ENCODE data around the gene SLC40A1.

Gene SLC40A1

GRCh38 chr2:189561371-189562038, 19.1 kb downstream of the SLC40A1 start:
- no peak for DNase-seq

GRCh38 chr2:189560273-189560586, 20.4 kb downstream of the SLC40A1 start:
- DNase-seq = no peak

GRCh38 chr2:189559579-189560272, 20.9 kb downstream of the SLC40A1 start:
- no peak for DNase-seq

GRCh38 chr2:189558516-189559272, 21.9 kb downstream of the SLC40A1 start:
- no peak for DNase-seq

GRCh38 chr2:189557373-189557772, 23.2 kb downstream of the SLC40A1 start:
- DNase-seq = no peak

GRCh38 chr2:189556526-189556925, 24.1 kb downstream of the SLC40A1 start:
- DNase-seq = no peak

- no peak for DNase-seq
Measured at GRCh38 chr2:189555232-189555631, 25.4 kb downstream of the SLC40A1 start.

- no peak for DNase-seq
Measured at GRCh38 chr2:189553504-189554088, 27.0 kb downstream of the SLC40A1 start.

- no peak for DNase-seq
Measured at GRCh38 chr2:189552991-189553404, 27.6 kb downstream of the SLC40A1 start.

GRCh38 chr2:189552334-189552990, 28.1 kb downstream of the SLC40A1 start:
- no peak for DNase-seq

- DNase-seq = no peak
Measured at GRCh38 chr2:189551808-189552207, 28.8 kb downstream of the SLC40A1 start.

- no peak for DNase-seq
Measured at GRCh38 chr2:189549449-189549832, 31.1 kb downstream of the SLC40A1 start.

GRCh38 chr2:189548666-189549448, 31.7 kb downstream of the SLC40A1 start:
- no peak for DNase-seq

- no peak for DNase-seq
Measured at GRCh38 chr2:189545418-189545817, 35.2 kb downstream of the SLC40A1 start.

- DNase-seq = no peak
Measured at GRCh38 chr2:189544318-189545042, 36.1 kb downstream of the SLC40A1 start.

GRCh38 chr2:189543367-189543766, 37.2 kb downstream of the SLC40A1 start:
- no peak for DNase-seq

GRCh38 chr2:189542145-189542882, 38.3 kb downstream of the SLC40A1 start:
- DNase-seq = no peak

GRCh38 chr2:189541591-189541990, 39.0 kb downstream of the SLC40A1 start:
- DNase-seq = no peak

- DNase-seq = no peak
Measured at GRCh38 chr2:189540551-189540950, 40.0 kb downstream of the SLC40A1 start.

- no peak for DNase-seq
Measured at GRCh38 chr2:189538402-189538801, 42.2 kb downstream of the SLC40A1 start.

GRCh38 chr2:189536830-189537229, 43.8 kb downstream of the SLC40A1 start:
- no peak for DNase-seq

Measured in GF-D8 (cell line).